ENCODE results near the gene ANKRA2.

The ANKRA2 gene

DNA sequence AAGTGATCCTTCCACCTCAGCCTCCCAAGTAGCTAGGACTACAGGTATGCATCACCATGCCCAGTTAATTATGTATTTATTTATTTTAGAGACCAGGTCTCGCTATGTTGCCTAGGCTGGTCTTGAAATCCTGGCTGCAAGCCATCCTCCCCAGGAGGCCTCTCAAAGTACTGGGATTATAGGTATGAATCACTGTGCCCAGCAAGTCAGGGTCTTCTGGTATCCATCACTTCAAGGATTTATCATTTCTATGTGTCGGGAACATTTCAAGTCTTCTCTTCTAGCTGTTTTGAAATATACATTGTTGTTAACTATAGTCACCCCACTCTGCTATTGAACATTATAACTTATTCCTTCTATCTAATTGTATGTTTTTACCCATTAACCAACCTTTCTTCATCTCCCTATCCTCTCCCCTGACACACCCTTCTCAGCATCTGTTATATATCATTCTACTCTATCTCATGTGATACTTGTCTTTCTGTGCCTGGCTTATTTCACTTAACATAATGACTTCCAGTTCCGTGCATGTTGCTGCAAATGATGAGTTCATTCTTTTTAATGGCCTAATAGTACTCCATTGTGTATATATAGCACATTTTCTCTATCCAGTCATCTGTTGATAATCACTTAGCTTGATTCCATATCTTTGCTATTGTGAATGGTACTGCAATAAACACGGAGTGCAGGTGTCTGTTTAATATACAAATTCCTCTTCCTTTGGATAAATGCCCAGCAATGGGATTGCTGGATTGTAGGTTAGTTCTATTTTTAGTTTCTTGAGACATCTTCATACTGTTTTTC lies 26.5 kb upstream of the ANKRA2 start:
- Histone ChIP-seq H3K9ac (ENCODE audit: low read length) (no peak overlapping the region), H3K36me3 (ENCODE audit: control insufficient read depth, low read depth, low read length) (no peaks in the 10 kb centered on the region), H3K9me3 (ENCODE audit: control insufficient read depth, low read depth, low read length) (no peaks in the 10 kb centered on the region), H3K4me1 (ENCODE audit: control insufficient read depth, low read depth, low read length) (no peaks in the 10 kb centered on the region), H3K4me3 (ENCODE audit: low read length) (no peak overlapping the region), H3K27ac (ENCODE audit: low read length) (no peak overlapping the region), H3K27me3 (ENCODE audit: control insufficient read depth, insufficient read depth, low read length) (no peaks in the 10 kb centered on the region)

DNA sequence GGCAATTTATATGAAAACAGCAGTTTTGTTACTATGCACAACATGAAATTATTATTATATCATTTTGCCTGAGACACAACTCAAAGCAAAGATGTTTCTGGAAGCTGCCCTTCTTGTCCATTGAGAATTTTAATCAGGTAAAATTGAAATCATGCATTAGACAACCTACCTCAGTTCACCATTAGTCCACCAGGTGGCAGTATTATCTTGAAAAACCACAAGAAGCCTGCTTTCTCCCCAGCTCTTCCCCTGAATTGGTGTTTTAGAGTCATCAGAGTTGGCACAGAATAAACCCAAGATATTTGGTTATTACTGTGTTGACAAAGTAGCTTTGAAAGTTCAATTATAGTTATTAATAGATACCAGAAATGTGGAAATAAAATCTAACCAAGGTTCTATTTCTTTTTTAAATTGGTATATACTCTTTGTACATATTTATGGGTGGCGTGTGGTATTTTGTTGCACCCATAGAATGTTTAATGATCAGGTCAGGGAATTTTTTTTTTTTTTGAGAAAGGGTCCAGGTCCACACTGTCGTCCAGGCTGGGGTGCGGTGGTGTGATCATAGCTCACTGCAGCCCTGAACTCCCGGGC lies 25.8 kb upstream of the ANKRA2 start:
- no peaks in the 10 kb centered on the region for H3K9me3 ChIP-seq (ENCODE audit: control insufficient read depth, low read depth, low read length)
- no peak overlapping the region for H3K9ac ChIP-seq (ENCODE audit: low read length)
- no peak overlapping the region for H3K4me3 ChIP-seq (ENCODE audit: low read length)
- no peak overlapping the region for H3K27ac ChIP-seq (ENCODE audit: low read length)
- no peaks in the 10 kb centered on the region for H3K27me3 ChIP-seq (ENCODE audit: control insufficient read depth, insufficient read depth, low read length)
- H3K36me3 ChIP-seq (ENCODE audit: control insufficient read depth, low read depth, low read length): no peaks in the 10 kb centered on the region
- no peaks in the 10 kb centered on the region for H3K4me1 ChIP-seq (ENCODE audit: control insufficient read depth, low read depth, low read length)

DNA sequence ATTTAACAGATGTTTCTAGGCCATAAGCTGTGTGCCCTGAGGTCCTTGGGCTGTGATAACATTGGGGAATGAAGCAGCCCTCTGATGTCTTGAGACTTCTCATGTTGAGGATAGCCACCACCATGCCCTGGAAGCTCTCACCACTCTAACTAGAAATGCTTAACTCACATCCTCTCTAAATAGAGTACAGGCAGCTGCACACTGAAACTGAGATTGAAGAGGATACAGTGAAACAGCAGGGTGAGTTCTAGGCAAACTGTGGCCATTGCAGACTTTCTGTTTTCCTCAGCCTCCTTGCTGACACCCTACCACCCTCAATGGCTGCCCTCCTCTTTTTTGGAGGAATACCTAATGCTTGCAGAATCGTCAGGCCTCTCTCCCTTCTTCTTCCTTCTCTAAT lies 22.5 kb upstream of the ANKRA2 start:
- Histone ChIP-seq H3K9me3 (ENCODE audit: control insufficient read depth, low read depth, low read length) (no peaks in the 10 kb centered on the region), H3K36me3 (ENCODE audit: control insufficient read depth, low read depth, low read length) (no peaks in the 10 kb centered on the region), H3K4me3 (ENCODE audit: low read length) (no peak overlapping the region), H3K27ac (ENCODE audit: low read length) (no peak overlapping the region), H3K9ac (ENCODE audit: low read length) (no peak overlapping the region), H3K4me1 (ENCODE audit: control insufficient read depth, low read depth, low read length) (no peaks in the 10 kb centered on the region), H3K27me3 (ENCODE audit: control insufficient read depth, insufficient read depth, low read length) (no peaks in the 10 kb centered on the region)

DNA sequence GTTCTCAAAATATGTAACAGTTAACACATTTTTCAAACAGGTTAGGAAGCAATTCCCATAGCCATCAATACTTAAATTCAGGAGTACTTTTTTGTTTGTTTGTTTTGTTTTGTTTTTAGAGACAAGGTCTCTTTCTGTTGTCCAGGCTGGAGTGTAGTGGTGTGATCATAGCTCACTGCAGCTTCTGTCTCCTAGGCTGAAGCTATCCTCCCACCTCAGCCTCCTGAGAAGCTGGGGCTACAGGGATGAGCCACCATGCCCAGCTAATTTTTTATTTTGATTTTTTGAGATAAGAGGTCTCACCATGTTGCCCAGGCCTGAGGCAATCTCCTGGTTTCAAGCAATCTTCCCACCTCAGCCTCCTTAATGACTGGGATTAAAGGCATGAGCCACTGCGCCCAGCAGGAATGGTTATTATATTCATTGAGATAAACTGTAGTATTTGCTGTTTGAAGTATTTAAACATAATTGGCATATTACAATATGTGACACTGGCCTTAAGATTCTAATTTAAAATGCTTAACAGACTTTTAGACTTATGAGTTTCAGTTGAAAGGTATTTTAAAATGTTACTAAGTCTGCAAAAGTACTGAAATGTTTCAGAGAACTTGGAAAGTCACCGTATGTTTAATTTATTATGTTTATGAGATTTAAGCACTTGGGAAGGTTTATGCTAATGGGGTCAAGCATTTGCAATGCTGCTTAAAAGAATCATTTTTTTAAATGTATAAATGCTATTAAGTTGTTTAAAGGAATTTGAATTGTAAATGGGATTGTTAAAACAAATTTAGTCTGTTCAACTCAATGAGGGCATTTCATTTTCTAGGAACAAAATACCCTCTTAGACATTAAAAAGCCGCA lies 17.1 kb upstream of the ANKRA2 start:
- peaks cover 29% of the 10 kb centered on the region for H3K36me3 ChIP-seq (ENCODE audit: control insufficient read depth, low read depth, low read length)
- no peak overlapping the region for H3K27ac ChIP-seq (ENCODE audit: low read length)
- H3K9me3 ChIP-seq (ENCODE audit: control insufficient read depth, low read depth, low read length): no peaks in the 10 kb centered on the region
- no peaks in the 10 kb centered on the region for H3K4me1 ChIP-seq (ENCODE audit: control insufficient read depth, low read depth, low read length)
- no peaks in the 10 kb centered on the region for H3K27me3 ChIP-seq (ENCODE audit: control insufficient read depth, insufficient read depth, low read length)
- no peak overlapping the region for H3K4me3 ChIP-seq (ENCODE audit: low read length)
- H3K9ac ChIP-seq (ENCODE audit: low read length): no peak overlapping the region

DNA sequence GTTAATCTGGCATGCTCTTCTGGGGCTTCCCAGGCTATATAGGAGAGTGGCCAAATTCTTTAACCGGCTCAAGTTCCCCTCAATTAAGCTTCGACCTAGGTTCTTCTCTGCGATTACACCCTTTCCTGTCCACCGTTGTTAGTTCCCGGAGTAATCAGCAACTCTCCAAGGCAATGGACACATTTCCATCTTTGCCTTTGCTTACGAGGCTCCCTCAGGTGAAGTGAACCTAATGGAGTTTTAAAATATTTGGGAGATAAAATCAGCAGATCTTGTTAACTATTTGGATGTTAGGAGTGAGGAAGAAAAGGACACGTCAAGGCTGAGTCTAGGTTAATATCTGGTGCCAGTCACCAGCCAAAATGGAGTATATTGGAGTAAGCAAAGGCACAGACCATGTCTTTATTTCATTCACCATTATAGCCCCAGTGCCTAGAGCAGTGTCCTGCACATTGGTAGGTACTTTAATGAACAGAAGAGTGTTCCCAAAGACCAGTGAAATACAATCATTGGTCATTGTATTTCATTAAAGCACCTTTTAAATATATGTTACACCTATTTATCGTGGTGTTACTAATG lies 619 bp upstream of the ANKRA2 start:
- H3K9me3 ChIP-seq (ENCODE audit: control insufficient read depth, low read depth, low read length): no peaks in the 10 kb centered on the region
- H3K27ac ChIP-seq (ENCODE audit: low read length): peak overlapping the region; percentile 83
- H3K9ac ChIP-seq (ENCODE audit: low read length): peak overlapping the region; percentile 96
- peaks cover 21% of the 10 kb centered on the region for H3K36me3 ChIP-seq (ENCODE audit: control insufficient read depth, low read depth, low read length)
- H3K27me3 ChIP-seq (ENCODE audit: control insufficient read depth, insufficient read depth, low read length): no peaks in the 10 kb centered on the region
- H3K4me1 ChIP-seq (ENCODE audit: control insufficient read depth, low read depth, low read length): peaks cover 3% of the 10 kb centered on the region
- H3K4me3 ChIP-seq (ENCODE audit: low read length): peak overlapping the region; percentile 98

DNA sequence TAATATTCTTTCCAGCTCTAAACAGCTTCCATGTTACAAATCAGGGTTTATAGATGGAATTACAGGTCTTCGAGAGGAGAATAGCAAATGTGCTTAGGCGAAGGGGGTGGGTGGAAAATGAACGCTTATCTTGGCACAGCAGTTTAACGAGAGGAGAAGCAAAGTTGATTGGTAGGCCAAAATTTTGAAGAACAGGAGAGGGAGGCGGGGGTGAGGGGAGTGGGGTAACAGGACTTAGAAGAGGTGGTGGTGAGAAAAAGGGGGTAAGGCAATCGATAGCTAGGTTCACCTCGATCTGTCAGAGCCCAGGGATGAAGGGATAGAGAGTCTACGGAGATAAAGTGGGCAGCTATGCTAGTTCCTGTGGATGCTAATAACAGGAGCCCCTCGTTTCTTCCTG lies 764 bp downstream of the ANKRA2 start:
- Histone ChIP-seq H3K9me3 (ENCODE audit: control insufficient read depth, low read depth, low read length) (no peaks in the 10 kb centered on the region), H3K9ac (ENCODE audit: low read length) (peak overlapping the region; percentile 96), H3K27ac (ENCODE audit: low read length) (no peak overlapping the region), H3K4me1 (ENCODE audit: control insufficient read depth, low read depth, low read length) (peaks cover 3% of the 10 kb centered on the region), H3K4me3 (ENCODE audit: low read length) (peak overlapping the region; percentile 98), H3K36me3 (ENCODE audit: control insufficient read depth, low read depth, low read length) (peaks cover 19% of the 10 kb centered on the region), H3K27me3 (ENCODE audit: control insufficient read depth, insufficient read depth, low read length) (no peaks in the 10 kb centered on the region)

DNA sequence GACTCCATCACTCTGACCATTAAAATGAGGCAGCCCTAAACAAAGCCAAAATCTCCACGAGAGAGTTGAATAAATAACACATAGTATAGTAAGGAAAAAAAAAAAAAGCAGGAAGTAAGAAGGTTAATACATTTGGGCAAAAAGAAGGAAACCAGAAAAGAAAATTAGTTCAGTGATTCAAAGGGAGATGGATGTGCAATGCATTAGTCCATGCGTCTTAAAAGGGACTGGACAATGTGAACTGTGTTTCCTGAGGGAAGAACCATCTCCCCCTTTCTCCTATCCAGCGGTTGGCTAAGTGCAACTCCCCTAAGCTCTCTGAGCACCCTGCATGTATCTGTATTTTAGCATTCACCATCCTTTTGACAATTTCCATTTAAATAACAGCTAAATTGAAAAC lies 1.4 kb downstream of the ANKRA2 start:
- Histone ChIP-seq H3K27me3 (ENCODE audit: control insufficient read depth, insufficient read depth, low read length) (no peaks in the 10 kb centered on the region), H3K4me1 (ENCODE audit: control insufficient read depth, low read depth, low read length) (peaks cover 3% of the 10 kb centered on the region), H3K36me3 (ENCODE audit: control insufficient read depth, low read depth, low read length) (peaks cover 13% of the 10 kb centered on the region), H3K4me3 (ENCODE audit: low read length) (peak overlapping the region; percentile 98), H3K27ac (ENCODE audit: low read length) (no peak overlapping the region), H3K9me3 (ENCODE audit: control insufficient read depth, low read depth, low read length) (no peaks in the 10 kb centered on the region), H3K9ac (ENCODE audit: low read length) (no peak overlapping the region)

DNA sequence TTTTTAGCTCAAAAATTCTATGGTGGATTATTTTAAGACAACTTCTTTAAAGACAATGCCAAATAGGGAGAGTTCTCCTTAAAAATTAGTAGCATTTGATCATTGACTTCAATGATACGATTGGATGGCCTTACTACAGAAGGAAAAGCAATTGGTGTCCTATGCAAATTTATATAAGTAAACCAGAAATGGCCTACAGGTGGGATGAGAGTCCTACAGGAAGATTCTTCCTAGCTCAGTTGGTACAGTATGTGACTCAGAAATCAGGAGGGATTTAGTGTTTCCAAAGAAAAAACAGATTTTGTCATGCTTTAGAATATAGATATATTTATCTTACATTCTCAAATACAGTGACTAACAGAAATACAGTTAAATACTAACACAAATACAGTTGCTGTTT lies 6.5 kb downstream of the ANKRA2 start:
- no peak overlapping the region for H3K9ac ChIP-seq (ENCODE audit: low read length)
- H3K36me3 ChIP-seq (ENCODE audit: control insufficient read depth, low read depth, low read length): peaks cover 7% of the 10 kb centered on the region
- H3K9me3 ChIP-seq (ENCODE audit: control insufficient read depth, low read depth, low read length): no peaks in the 10 kb centered on the region
- H3K27me3 ChIP-seq (ENCODE audit: control insufficient read depth, insufficient read depth, low read length): no peaks in the 10 kb centered on the region
- no peak overlapping the region for H3K27ac ChIP-seq (ENCODE audit: low read length)
- H3K4me1 ChIP-seq (ENCODE audit: control insufficient read depth, low read depth, low read length): no peaks in the 10 kb centered on the region
- H3K4me3 ChIP-seq (ENCODE audit: low read length): no peak overlapping the region

DNA sequence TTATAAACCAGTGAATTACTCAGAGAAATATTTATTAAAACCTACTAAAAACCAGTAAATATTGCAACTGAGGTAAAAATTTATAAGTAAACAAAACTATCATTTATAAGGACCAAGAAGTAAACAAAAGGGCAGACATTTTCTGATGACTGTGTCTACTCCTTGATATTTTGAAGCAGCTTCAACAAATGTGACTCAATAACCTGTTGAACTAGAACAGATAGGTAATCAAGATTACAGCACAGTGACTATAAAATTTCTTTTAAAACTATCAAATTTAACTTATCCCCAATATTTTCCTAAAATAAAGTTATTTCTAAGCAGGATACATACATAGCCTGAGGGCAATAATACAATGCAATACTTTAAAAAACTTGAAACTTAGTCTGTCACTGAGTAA lies 12.8 kb downstream of the ANKRA2 start:
- no peak overlapping the region for H3K9ac ChIP-seq (ENCODE audit: low read length)
- peaks cover 4% of the 10 kb centered on the region for H3K36me3 ChIP-seq (ENCODE audit: control insufficient read depth, low read depth, low read length)
- no peaks in the 10 kb centered on the region for H3K9me3 ChIP-seq (ENCODE audit: control insufficient read depth, low read depth, low read length)
- H3K4me1 ChIP-seq (ENCODE audit: control insufficient read depth, low read depth, low read length): no peaks in the 10 kb centered on the region
- no peaks in the 10 kb centered on the region for H3K27me3 ChIP-seq (ENCODE audit: control insufficient read depth, insufficient read depth, low read length)
- no peak overlapping the region for H3K4me3 ChIP-seq (ENCODE audit: low read length)
- H3K27ac ChIP-seq (ENCODE audit: low read length): no peak overlapping the region

DNA sequence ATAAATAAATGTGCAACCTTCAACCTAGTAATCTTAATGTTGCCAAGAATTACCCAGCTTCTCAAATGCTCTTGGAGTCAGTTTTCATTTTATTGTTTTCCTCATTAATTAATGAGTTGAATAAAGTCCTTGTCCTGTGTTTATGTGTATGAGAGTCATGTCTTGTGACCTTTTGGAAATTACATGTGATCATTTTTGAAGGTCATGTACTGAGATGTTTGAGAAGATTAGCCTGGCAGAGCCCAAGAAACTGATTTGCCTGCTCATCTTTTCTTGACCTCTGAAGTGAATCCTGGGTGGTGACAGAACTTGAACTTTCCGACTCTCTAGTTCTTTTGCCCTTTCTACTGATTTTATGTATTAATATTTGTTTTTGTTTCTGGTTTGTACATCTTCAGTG lies 15.4 kb downstream of the ANKRA2 start:
- peaks cover 4% of the 10 kb centered on the region for H3K36me3 ChIP-seq (ENCODE audit: control insufficient read depth, low read depth, low read length)
- H3K27ac ChIP-seq (ENCODE audit: low read length): no peak overlapping the region
- H3K27me3 ChIP-seq (ENCODE audit: control insufficient read depth, insufficient read depth, low read length): no peaks in the 10 kb centered on the region
- H3K4me1 ChIP-seq (ENCODE audit: control insufficient read depth, low read depth, low read length): no peaks in the 10 kb centered on the region
- H3K9ac ChIP-seq (ENCODE audit: low read length): no peak overlapping the region
- no peak overlapping the region for H3K4me3 ChIP-seq (ENCODE audit: low read length)
- no peaks in the 10 kb centered on the region for H3K9me3 ChIP-seq (ENCODE audit: control insufficient read depth, low read depth, low read length)

DNA sequence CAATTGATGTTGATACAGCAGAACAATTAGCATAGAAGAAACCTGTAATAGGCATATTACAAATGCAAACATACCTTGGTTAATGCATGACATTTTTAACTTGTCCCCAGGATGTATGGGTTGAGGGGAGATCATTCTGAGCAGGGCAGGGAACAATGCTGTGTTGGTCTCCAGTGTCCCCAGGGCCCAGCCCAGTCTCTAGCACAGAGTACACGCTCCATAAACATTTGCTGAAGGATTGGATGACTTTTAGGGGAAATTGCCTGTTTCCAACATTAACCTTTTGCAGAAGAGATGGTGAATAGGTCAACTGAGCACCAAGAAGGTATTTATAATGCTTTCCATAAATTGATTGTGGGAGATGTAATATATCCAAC lies 20.0 kb downstream of the ANKRA2 start:
- Histone ChIP-seq H3K9me3 (ENCODE audit: control insufficient read depth, low read depth, low read length) (no peaks in the 10 kb centered on the region), H3K4me3 (ENCODE audit: low read length) (no peak overlapping the region), H3K36me3 (ENCODE audit: control insufficient read depth, low read depth, low read length) (no peaks in the 10 kb centered on the region), H3K27me3 (ENCODE audit: control insufficient read depth, insufficient read depth, low read length) (no peaks in the 10 kb centered on the region), H3K9ac (ENCODE audit: low read length) (no peak overlapping the region), H3K4me1 (ENCODE audit: control insufficient read depth, low read depth, low read length) (no peaks in the 10 kb centered on the region), H3K27ac (ENCODE audit: low read length) (no peak overlapping the region)

All from iPS-18a (cell line).